ENCODE data around the gene ALPK3.

DNA sequence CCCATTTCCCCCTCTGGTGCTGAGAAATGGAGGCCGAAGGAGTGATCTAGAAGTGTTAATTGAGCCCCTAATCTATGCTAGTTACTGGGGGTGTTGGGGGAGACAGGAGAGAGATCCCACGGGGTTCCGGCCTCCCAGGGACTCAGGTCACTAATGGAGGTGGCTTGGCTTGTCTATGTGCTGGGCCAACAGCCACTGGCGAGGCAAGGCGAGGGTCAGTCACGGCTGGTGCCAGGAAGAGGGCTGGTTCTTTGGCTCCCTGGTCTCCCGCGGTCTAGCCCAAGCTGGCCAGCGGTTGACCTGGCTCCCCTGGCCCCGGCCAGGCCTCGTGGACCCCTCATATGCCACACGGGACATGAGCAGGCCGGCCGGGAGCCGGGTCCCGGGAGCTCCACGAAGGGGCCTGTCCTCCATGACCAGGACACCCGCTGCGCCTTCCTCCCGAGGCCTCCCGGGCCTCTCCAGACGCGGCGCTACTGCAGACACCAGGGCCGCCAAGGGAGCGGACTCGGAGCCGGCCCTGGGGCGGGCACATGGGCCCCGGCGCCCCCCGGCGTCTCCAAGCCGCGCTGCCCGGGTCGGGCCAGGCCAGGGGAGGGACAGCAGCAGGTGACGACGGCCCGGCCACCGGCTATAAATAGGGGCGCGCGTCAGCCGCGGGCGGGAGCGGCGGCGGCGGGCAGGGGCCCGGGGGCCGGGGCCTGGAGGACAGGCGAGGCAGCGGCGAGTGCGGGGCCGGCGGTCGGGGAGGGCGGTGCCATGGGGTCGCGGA lies at the start of gene ALPK3:
- TF ChIP-seq, protein P1, sequence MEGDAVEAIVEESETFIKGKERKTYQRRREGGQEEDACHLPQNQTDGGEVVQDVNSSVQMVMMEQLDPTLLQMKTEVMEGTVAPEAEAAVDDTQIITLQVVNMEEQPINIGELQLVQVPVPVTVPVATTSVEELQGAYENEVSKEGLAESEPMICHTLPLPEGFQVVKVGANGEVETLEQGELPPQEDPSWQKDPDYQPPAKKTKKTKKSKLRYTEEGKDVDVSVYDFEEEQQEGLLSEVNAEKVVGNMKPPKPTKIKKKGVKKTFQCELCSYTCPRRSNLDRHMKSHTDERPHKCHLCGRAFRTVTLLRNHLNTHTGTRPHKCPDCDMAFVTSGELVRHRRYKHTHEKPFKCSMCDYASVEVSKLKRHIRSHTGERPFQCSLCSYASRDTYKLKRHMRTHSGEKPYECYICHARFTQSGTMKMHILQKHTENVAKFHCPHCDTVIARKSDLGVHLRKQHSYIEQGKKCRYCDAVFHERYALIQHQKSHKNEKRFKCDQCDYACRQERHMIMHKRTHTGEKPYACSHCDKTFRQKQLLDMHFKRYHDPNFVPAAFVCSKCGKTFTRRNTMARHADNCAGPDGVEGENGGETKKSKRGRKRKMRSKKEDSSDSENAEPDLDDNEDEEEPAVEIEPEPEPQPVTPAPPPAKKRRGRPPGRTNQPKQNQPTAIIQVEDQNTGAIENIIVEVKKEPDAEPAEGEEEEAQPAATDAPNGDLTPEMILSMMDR (IDR thresholded peaks at IDR 0.05; ENCODE audit: low read depth, low read length): no peak
- TF ChIP-seq EZH2phosphoT487 (IDR thresholded peaks at IDR 0.05; ENCODE audit: low read depth): no peak
